ENCODE measurements around the gene ITM2B.

ITM2B gene

DNA sequence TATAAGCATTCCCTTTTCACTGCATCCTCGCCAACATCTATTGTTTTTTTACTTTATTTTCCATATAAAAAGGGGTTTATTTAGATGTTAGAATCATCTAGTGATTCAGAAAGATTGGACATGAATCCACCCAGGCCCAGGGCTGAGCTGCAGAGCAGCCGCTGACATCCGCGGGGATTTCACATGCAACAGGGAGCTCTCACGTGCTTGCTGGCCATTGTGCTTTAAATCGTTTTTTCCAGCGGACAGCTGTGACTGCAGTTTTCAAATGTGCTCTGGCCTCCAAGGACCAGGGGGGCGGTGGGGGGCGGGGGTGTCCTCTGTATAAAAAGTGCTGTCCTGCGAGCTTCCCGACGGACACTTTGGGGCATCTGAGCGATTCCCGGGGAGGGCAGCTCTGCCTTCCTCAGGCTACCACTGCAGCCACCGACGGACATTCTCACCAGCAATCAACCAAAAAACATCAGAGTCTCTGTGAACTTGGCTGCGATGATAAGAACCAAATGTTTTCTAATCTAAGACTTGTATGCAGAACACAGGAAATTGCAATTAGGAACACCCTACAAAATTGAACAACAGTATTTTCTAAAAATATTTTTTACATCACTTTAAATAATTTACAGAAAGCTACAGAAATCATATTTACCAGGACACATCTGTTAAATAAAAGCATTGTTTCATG is 83.1 kb downstream of the ITM2B start:
- DNase-seq, result no peak

DNA sequence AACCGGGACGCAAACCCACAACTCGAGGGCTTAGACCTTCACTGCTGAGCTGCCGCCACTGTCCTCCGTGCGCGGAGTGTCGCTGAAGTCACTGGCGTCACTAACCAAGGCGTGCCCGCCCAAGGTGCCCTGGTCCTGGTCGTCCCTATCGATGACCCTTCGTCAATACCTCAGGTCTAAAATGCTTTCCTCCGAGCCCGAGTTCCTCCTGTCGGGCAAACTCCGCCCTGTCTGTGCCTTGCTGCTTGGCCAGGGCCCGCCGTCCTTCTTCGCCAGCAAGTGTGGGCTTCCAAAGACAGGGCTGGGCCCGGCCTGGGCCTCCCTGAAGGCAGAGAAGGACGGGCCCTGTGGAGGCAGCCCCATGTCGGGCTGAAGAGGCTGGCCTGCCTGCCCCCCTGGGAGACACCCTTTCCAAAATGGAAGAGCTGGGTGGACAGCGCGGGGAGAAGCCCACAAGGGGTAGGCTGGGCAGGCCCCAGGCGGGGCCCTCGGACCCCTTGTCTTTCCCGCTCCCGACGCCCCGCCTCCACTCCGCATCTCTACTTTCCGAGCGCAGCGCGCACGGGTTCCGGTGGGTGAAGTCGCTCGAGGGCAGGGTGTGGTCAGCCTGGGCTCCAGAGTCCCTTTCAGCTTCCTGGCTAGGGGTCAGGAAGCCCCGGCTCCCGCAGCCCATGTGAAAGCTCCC is 84.0 kb downstream of the ITM2B start:
- DNase-seq, result no peak

DNA sequence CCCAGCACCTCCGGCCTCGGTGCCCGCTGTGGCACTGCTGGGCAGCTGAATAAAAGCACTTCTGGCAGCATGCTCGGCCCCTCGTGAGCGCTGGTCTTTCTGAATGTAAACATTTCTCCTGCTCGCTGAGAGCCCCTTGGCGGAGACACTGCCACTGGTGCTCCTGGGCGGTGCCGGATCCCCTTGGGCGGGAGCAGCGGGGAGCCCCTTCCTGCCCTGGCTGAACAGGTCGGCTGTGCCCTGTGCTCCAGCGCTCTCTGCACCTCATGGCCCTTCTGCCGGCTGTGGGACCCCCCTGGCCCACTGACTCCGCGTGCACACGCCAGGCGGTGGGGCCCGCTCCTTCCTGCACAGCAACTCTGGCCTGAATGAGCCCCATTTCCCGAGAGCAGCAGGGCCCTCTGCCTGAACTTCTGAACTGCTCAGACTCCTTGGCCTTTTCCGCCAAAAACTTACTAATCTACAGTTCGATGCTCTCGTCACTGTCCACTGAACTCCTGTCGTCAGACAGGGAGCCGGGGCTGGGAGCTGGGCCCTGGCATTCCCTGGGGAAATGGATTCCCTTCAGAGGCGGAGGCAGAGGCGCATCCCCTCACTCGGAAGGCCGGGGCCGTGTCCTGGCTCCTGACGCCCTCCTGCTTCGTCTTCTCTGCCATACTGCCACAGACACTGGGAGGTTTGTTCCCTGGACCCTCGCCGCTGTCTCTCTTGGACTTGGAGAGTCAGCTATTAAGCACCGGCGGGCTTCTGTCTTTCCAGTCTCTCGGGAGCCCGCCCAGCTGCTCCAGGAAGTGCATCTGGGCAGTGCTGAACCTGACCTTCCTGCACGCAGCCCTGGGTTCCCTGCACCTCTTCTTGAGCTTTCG is 84.7 kb downstream of the ITM2B start:
- DNase-seq, result no peak

DNA sequence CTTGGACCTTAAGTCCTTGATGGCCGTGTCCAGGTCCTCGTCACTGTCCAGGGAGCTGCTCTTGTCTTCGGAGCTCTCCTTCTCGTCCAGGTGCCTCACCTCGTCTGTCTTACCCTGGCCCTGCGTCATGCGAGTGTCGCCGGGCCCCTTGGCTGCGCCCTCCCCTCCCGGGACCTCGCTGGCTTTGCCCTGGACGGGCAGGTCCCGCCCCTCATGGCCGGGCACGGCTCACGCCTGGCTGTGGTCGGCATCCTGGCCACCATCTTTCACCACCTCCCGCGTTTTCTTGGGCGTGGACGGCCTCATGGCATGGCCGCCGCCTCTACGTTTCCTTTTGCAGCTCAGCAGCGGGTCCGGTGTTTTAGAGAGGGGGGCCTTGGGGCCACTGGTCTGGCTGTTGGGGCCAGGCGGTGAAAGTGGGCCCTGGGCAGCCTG is 85.4 kb downstream of the ITM2B start:
- DNase-seq, result no peak

DNA sequence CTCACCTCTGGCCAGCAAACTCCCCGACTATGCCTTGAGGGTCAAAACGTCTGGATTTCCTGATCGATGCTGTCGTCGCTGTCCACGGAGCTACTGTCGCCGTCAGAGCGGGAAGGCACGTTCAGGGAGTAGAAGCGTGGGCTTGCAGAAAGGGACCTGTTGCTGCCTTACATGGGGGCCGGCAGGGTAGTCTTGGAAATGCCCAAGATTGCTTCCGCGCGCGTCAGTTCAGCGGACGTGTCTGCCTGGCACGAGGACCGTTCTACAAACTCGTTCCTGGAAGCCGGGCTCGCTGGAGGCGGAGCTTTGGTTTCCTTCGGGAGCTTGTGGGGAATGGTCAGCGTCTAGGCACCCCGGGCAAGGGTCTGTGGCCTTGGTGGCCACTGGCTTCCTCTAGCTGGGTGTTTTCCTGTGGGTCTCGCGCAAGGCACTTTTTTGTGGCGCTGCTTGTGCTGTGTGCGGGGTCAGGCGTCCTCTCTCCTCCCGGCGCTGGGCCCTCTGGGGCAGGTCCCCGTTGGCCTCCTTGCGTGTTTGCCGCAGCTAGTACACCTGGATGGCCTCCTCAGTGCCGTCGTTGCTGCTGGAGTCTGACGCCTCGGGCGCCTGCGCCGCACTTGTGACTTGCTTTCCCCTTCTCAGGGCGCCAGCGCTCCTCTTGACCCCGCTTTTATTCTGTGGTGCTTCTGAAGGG is 86.0 kb downstream of the ITM2B start:
- peak; percentile 31 for DNase-seq

Measured in fibroblast of skin of right biceps (primary cell).